Gastroesophageal sphincter (tissue), 3 donors: ENCODE measurements around the gene FYN.

Source experiments
- EP300 ChIP-seq: sonication (generic); formaldehyde crosslinking; IDR thresholded peaks from one replicate; pipeline ENCODE4 v1.6.1; 2017; ENCODE audit warnings: antibody characterized with exemption, mild to moderate bottlenecking
- TF ChIP-seq, protein P1 (sequence below), 4 experiments: fragments of 200-600 bp in 2 of 4; fragments of 450-650 bp in 2 of 4; sonication (generic) in 1 of 4; IDR thresholded peaks; one replicate each; pipeline ENCODE4 v1.5.1; 2017 to 2019; ENCODE audit warnings: antibody characterized with exemption in 4 of 4, mild to moderate bottlenecking in 2 of 4, moderate library complexity in 2 of 4

DNA sequence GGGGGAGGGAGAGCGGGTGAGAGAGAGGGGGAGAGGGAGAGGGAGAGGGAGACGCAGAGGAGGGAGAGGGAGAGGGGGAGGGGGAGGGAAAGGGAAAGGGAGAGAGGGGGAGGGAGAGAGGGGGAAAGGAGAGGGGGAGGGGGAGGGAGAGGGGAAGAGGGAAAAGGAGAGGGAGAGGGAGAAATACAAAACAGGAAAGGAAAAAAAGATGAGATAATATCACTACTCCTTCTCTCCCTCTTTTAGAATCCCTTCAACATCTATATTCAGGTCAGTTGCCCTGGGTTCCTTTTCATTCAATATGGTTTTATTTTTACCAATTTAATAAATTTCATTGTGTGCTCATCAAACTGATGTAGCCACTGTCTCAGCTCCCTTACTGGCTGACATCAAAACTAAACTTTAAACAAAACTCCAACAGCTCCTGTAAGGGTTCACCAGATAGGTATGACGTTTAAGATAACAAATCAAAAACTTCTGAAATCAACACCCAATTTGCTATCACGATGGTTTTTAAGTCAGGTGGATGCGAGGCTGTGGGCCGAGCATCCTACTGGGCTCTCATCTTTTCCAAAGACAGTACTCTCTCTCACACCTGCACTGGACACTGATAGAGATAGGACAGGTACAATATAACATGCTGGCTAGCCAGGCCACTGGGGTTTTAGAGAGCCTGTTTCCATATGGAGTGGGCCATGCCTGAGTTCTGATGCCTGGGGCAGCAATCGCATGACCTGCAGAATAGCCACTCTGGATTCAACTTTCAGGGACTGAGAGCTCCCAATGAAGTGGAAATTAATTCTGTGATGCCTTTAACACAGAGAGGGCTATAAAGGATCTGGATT lies 99.5 kb downstream of the FYN start:
- TF ChIP-seq, protein P1, sequence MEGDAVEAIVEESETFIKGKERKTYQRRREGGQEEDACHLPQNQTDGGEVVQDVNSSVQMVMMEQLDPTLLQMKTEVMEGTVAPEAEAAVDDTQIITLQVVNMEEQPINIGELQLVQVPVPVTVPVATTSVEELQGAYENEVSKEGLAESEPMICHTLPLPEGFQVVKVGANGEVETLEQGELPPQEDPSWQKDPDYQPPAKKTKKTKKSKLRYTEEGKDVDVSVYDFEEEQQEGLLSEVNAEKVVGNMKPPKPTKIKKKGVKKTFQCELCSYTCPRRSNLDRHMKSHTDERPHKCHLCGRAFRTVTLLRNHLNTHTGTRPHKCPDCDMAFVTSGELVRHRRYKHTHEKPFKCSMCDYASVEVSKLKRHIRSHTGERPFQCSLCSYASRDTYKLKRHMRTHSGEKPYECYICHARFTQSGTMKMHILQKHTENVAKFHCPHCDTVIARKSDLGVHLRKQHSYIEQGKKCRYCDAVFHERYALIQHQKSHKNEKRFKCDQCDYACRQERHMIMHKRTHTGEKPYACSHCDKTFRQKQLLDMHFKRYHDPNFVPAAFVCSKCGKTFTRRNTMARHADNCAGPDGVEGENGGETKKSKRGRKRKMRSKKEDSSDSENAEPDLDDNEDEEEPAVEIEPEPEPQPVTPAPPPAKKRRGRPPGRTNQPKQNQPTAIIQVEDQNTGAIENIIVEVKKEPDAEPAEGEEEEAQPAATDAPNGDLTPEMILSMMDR (IDR thresholded peaks at IDR 0.05) = no peak
- TF ChIP-seq EP300 = no peak
